GM13977 (cell line): Measurements from ENCODE around the gene AATK.

Experiments
- DNase-seq: peaks from one replicate; pipeline ENCODE4 v3.0.0; 2012; ENCODE audit warnings: low spot score
- in situ Hi-C: fragments of 300-500 bp; cut with MboI; formaldehyde crosslinking; loops from one replicate; pipeline ENCODE4 v1.12.0; 2022; ENCODE audit warnings: low sequenced_read_pairs, low pct_unique_long_range_greater_than_20kb, mixed read lengths, inconsistent platforms; ENCODE audit not compliant: unreplicated experiment
- TF ChIP-seq, protein P1 (sequence below): IDR thresholded peaks from 2 replicates; pipeline ENCODE4 v1.5.1; 2012; ENCODE audit warnings: mild to moderate bottlenecking, control low read depth; ENCODE audit not compliant: insufficient read depth; ENCODE audit errors: extremely low read depth, missing control alignments

AATK gene

DNA sequence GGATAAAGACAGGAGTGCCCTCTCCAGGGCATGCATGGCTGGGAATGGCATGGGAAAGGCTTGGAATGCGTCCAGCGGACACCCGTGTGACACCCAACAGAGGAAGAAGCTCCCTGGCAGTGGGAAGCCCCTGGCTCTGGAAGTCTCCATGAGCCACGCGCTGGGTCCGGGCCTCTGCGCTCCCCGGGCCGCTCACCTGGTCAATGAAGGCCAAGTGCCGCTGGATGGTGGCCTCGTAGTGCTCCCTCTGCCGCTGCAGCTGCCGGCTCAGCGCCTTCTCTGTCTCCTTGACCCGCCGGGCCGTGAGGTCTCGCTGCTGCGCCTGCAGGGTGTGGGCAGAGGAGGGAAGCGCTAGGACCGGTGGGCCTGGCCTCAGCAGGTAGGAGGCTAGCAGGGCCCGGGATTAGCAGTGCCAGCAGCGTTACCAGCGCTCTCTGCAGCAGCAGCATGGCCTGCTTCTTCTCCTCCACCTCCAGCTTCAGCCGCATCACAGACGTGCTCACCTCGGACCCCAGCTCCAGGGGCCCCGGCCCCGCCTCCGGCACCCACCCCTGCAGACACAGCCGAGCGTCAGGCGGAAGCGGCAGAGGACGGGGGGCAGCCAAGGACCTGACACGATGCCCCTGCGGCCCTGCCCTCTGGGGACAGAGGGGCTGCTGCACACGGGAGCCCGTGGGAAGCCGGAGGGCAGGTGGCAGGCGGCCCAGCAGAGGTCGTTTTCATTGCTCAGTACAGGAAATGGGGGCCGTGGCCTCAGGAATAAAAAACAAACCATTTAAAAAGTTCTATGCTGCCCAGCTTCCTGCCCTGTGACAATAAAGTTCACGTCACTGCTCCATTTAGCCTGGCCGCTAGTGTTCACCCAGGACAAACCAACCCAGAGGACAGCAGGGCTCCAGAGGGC lies 30.7 kb upstream of the AATK start:
- in situ Hi-C loops: no loop called here
- TF ChIP-seq, protein P1, sequence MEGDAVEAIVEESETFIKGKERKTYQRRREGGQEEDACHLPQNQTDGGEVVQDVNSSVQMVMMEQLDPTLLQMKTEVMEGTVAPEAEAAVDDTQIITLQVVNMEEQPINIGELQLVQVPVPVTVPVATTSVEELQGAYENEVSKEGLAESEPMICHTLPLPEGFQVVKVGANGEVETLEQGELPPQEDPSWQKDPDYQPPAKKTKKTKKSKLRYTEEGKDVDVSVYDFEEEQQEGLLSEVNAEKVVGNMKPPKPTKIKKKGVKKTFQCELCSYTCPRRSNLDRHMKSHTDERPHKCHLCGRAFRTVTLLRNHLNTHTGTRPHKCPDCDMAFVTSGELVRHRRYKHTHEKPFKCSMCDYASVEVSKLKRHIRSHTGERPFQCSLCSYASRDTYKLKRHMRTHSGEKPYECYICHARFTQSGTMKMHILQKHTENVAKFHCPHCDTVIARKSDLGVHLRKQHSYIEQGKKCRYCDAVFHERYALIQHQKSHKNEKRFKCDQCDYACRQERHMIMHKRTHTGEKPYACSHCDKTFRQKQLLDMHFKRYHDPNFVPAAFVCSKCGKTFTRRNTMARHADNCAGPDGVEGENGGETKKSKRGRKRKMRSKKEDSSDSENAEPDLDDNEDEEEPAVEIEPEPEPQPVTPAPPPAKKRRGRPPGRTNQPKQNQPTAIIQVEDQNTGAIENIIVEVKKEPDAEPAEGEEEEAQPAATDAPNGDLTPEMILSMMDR: no peak
- DNase-seq: no peak

DNA sequence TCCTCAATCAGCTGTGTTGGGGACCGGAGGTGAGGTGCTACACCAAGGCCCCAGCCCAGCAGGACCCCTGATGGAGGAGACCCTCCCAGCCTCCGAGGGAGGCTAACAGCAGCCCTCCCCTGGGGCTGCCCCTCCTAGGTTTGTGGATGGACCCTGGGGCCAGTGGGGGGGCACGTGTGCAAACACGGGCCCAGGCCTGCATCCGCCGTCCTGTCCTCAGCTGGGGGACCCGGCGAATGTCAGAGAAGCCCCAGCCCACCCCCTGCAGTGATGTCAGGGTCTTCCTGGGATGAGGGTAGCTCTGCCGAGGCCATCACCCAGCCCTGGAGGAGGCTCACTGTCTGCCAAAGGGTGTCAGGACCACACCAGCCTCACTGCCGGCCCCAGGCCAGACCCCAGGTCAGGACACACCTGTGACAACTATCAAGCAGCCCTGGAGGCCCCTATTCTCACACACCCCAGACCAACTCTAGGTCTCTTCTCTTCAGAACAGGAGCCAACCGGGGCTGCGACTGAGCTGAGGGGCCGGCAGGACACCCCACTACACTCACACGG lies 30.0 kb upstream of the AATK start:
- in situ Hi-C loops: no loop called here
- TF ChIP-seq, protein P1: no peak
- DNase-seq: no peak

DNA sequence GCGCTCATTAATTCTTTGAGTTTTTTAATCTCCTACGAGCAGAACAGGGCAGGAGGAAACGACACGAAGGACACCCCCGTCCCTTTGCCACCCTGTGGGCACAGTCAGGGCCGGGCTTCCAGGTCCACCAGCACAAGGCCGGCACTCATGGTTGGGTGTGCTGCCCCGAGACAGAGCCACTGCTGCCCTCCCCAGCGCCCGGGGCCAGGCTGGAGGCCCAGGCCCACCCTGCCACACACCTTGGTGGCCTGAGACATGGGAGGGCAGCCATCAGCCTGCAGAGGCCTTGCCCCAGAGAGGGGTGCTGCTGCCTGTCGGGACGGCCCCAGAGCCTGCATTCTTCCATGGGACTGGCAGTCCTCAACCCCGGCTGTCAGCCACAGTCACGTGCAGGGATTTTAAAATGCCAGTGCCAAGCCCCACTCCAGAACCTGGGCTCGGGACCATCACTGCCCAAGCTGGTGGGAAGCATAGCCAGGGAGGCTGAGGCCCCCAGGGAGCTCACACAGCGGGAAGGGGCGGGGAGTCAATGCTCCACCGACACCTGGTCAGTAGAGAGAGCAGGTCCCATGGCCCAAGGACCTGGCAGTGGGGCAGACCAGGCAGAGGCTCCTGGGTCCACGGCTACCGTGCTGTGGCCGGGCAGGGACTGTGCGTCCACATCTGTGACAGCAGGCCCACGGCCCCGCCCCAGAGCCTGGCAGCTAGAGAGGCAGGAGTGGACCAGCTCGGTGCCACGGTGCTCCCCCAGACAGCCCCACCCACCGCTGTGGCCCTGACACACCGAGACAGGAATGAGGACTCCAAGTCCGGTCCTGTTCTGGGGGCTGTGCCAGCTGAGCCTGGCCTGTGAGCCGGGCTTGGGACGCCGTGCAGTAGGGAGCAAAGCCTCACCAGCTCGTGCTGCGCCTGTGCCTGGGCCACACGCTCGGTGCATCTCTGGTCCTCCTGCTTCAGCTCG lies 29.2 kb upstream of the AATK start:
- DNase-seq: no peak
- in situ Hi-C loops: no loop called here
- TF ChIP-seq, protein P1: no peak

DNA sequence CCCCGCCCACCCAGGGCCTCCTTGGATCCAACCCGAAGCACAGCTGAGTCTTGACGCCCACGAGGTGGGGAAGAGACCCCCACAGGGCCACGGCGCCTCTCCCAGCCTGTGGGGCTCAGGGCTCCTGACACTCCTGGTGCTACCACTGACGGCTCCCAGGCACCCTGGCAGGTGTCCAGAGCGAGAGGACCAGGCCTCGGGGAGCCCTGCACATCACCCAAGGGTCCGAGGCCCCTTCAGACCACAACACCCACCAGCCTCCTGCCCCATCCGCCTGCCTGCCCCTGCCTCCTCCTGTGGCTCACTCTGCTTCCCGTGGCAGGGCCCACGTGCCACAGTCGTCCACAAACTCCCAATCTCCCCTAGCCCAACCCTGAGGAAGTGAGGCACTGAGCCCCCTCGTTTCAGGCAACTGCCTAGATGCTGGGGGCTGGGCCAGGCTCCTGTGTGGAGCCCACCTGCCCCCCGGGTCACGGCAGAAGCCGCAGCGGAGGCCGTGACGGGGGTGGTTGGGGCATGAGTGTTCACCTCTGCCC lies 28.3 kb upstream of the AATK start:
- TF ChIP-seq, protein P1: no peak
- no peak for DNase-seq
- in situ Hi-C loops: no loop called here

DNA sequence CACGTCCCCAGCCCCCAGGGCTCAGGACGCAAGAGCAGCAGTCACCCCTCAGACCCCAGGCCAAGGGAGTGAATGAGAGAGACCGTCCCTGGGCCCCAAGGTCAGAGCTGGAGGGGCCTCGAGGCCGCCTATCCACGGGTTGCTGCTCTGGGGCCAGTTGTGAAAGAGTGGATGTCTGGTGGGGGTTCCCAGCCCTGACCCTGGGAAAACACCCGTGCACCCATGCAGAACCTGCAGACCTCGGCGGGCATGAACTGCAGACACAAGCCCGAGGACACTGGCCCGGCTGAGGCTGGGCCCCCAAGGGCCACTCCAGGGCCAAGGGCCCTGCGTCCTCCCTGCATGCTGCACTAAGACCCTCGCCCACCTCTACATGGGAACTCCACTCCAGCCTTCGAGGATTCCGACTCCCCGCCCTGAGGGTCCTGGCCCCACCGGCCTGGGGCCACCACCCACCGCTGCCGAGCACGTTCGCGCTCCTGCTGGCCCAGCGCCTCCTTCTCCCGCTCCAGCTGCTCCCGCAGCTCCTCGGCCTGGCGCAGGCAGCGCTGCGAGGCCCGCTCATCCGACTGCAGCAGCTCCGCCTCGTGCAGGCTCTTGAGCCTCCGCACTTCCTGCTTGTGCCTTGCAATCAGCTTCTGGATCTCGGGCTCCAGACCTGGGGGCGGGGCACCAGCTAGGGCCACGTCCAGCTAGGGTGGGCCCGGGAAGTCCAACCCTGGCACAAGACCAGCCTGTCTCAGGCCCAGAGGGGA lies 27.6 kb upstream of the AATK start:
- peak; percentile 78 for DNase-seq
- TF ChIP-seq, protein P1: no peak
- in situ Hi-C loops: no loop called here
